H1 (cell line): ENCODE data around the gene SV2C. TPM values are rescaled to one million over a fixed set of nuclear protein-coding genes. Genes with fewer than 3 reads are reported as not detected.

ENCODE experiments used
- CTCF ChIA-PET: fragments of 300-600 bp; sonication (Branson Sonifier 250); formaldehyde crosslinking; loops from one replicate; lab custom pipeline; 2021; ENCODE audit not compliant: partially characterized antibody; lab: Charles Lee
- POLR2A ChIA-PET: fragments of 300-600 bp; sonication (Branson Sonifier 250); formaldehyde crosslinking; loops from one replicate; lab custom pipeline; 2021; ENCODE audit warnings: inconsistent platforms; ENCODE audit not compliant: partially characterized antibody; lab: Charles Lee
- DNase-seq, 2 experiments: peaks; one replicate each; pipeline versions ENCODE4 v3.0.0 to v3.0.0-alpha.2; 2010 to 2022; ENCODE audit warnings: low spot score in 2 of 2, low read depth in 1 of 2, mixed read lengths in 1 of 2
- FAIRE-seq: peaks from 2 replicates; lab custom pipeline; 2011; peaks lifted over from hg19 to GRCh38; lab: Jason Lieb, UNC
- H2AFZ ChIP-seq: 2 replicates; pipeline ENCODE4 v1.8.1; 2012; ENCODE audit warnings: low read length, inconsistent platforms
- H2AK5ac ChIP-seq: 2 replicates; pipeline ENCODE4 v1.6.1; 2013; ENCODE audit warnings: low read depth, low read length
- H2BK120ac ChIP-seq: replicated peaks from 2 replicates; pipeline ENCODE3; 2013; ENCODE audit warnings: low read depth, low read length, inconsistent platforms
- H2BK12ac ChIP-seq: 2 replicates; pipeline ENCODE4 v1.6.1; 2013; ENCODE audit warnings: low read depth, low read length
- H2BK15ac ChIP-seq: 2 replicates; pipeline ENCODE4 v1.6.1; 2013; ENCODE audit warnings: low read length
- H2BK20ac ChIP-seq: 2 replicates; pipeline ENCODE4 v1.6.1; 2013; ENCODE audit warnings: low read length
- H2BK5ac ChIP-seq: 2 replicates; pipeline ENCODE4 v1.6.1; 2013; ENCODE audit warnings: low read depth, low read length
- H3K14ac ChIP-seq: 2 replicates; pipeline ENCODE4 v1.6.1; 2013; ENCODE audit warnings: inconsistent platforms; ENCODE audit not compliant: insufficient read length
- H3K18ac ChIP-seq: 2 replicates; pipeline ENCODE4 v1.6.1; 2013; ENCODE audit warnings: low read length; ENCODE audit errors: extremely low read depth
- H3K23ac ChIP-seq: 2 replicates; pipeline ENCODE4 v1.6.1; 2013; ENCODE audit warnings: inconsistent platforms; ENCODE audit not compliant: insufficient read length
- H3K23me2 ChIP-seq: 2 replicates; pipeline ENCODE4 v1.6.1; 2013; ENCODE audit warnings: low read depth, low read length
- H3K27ac ChIP-seq: 2 replicates; pipeline ENCODE4 v1.6.1; 2011; ENCODE audit warnings: low read depth, low read length, inconsistent platforms
- H3K27me3 ChIP-seq, 4 experiments: replicated peaks in 1 of 4; 1 replicate in 1 of 4; 2 replicates in 3 of 4; pipeline versions ENCODE4 v1.6.1 to v1.8.1; 2011 to 2013; ENCODE audit warnings: low read length in 3 of 4, mild to moderate bottlenecking in 3 of 4, inconsistent platforms in 2 of 4, mixed read lengths in 2 of 4, moderate library complexity in 1 of 4; ENCODE audit not compliant: control insufficient read depth in 3 of 4, insufficient read depth in 3 of 4; ENCODE audit errors: extremely low read depth in 1 of 4
- H3K36me3 ChIP-seq, 4 experiments: 2 replicates each; pipeline versions ENCODE4 v1.6.1 to v1.8.1; 2011 to 2013; ENCODE audit warnings: mild to moderate bottlenecking in 4 of 4, low read length in 3 of 4, moderate library complexity in 2 of 4, control low read depth in 1 of 4, inconsistent platforms in 1 of 4; ENCODE audit not compliant: insufficient read depth in 4 of 4, control insufficient read depth in 2 of 4
- H3K4ac ChIP-seq: replicated peaks from 2 replicates; pipeline ENCODE3; 2013; ENCODE audit warnings: low read length, low read depth, mixed read lengths, inconsistent platforms; ENCODE audit not compliant: insufficient read length
- H3K4me1 ChIP-seq, 4 experiments: replicated peaks in 1 of 4; 1 replicate in 1 of 4; 2 replicates in 3 of 4; pipeline versions ENCODE4 v1.6.1 to v1.8.1; 2011 to 2013; ENCODE audit warnings: low read length in 3 of 4, inconsistent platforms in 2 of 4, mixed read lengths in 1 of 4; ENCODE audit not compliant: insufficient read depth in 4 of 4, control insufficient read depth in 3 of 4
- H3K4me2 ChIP-seq, 2 experiments: 2 replicates each; pipeline versions ENCODE4 v1.6.1 to v1.8.1; 2011 to 2013; ENCODE audit warnings: low read depth in 2 of 2, low read length in 2 of 2, control low read depth in 1 of 2, inconsistent platforms in 1 of 2, mild to moderate bottlenecking in 1 of 2; ENCODE audit not compliant: insufficient read depth in 1 of 2
- H3K4me3 ChIP-seq, 4 experiments: fragments of 200-600, 300-600 bp in 1 of 4; sonication (generic), shearing (Covaris generic), sonication (Bioruptor Twin) in 1 of 4; 2 replicates each; pipeline versions ENCODE4 v1.5.1 to v1.8.1; 2011 to 2016; ENCODE audit warnings: low read length in 4 of 4, low read depth in 3 of 4, control low read depth in 2 of 4, inconsistent platforms in 2 of 4, mild to moderate bottlenecking in 2 of 4, mixed read lengths in 1 of 4, moderate library complexity in 1 of 4; ENCODE audit not compliant: insufficient read depth in 2 of 4; ENCODE audit errors: extremely low read depth in 1 of 4
- H3K56ac ChIP-seq: replicated peaks from 2 replicates; pipeline ENCODE3; 2013; ENCODE audit warnings: low read depth, mild to moderate bottlenecking, mixed read lengths, low read length, inconsistent platforms; ENCODE audit not compliant: insufficient read length
- H3K79me1 ChIP-seq: 2 replicates; pipeline ENCODE4 v1.6.1; 2013; ENCODE audit warnings: low read depth, low read length, control low read depth
- H3K79me2 ChIP-seq, 2 experiments: 2 replicates each; pipeline versions ENCODE4 v1.6.1 to v1.8.1; 2012 to 2013; ENCODE audit warnings: low read length in 2 of 2, mild to moderate bottlenecking in 2 of 2, inconsistent platforms in 1 of 2; ENCODE audit not compliant: insufficient read depth in 2 of 2, control insufficient read depth in 1 of 2
- H3K9ac ChIP-seq, 4 experiments: replicated peaks in 1 of 4; 1 replicate in 1 of 4; 2 replicates in 3 of 4; pipeline versions ENCODE4 v1.6.1 to v1.8.1; 2011 to 2013; ENCODE audit warnings: low read depth in 3 of 4, low read length in 3 of 4, control low read depth in 2 of 4, mild to moderate bottlenecking in 2 of 4, moderate library complexity in 2 of 4, inconsistent platforms in 1 of 4; ENCODE audit errors: extremely low read depth in 1 of 4
- H3K9me3 ChIP-seq, 2 experiments: 2 replicates each; pipeline versions ENCODE4 v1.6.1 to v1.8.1; 2012 to 2013; ENCODE audit warnings: mild to moderate bottlenecking in 2 of 2, moderate library complexity in 2 of 2, control low read depth in 1 of 2, inconsistent platforms in 1 of 2, low read depth in 1 of 2, low read length in 1 of 2, mixed read lengths in 1 of 2; ENCODE audit not compliant: insufficient read depth in 2 of 2
- H4K20me1 ChIP-seq, 2 experiments: replicated peaks in 1 of 2; 2 replicates each; pipeline versions ENCODE3 to v1.8.1; 2011 to 2013; ENCODE audit warnings: inconsistent platforms in 2 of 2, low read length in 2 of 2, mild to moderate bottlenecking in 1 of 2; ENCODE audit not compliant: insufficient read depth in 2 of 2, control insufficient read depth in 1 of 2
- H4K5ac ChIP-seq: 2 replicates; pipeline ENCODE4 v1.6.1; 2013; ENCODE audit warnings: low read length, low read depth, mixed read lengths, inconsistent platforms; ENCODE audit not compliant: insufficient read length
- H4K8ac ChIP-seq: 2 replicates; pipeline ENCODE4 v1.8.0; 2013; ENCODE audit warnings: mild to moderate bottlenecking, moderate library complexity, low read length, inconsistent platforms; ENCODE audit not compliant: insufficient read depth; ENCODE audit errors: extremely low read depth
- H4K91ac ChIP-seq: replicated peaks from 2 replicates; pipeline ENCODE3; 2013; ENCODE audit warnings: low read length, mixed read lengths, inconsistent platforms; ENCODE audit not compliant: insufficient read length
- SP4 ChIP-seq: IDR thresholded peaks from 2 replicates; pipeline ENCODE4 v1.6.1; 2012; ENCODE audit warnings: low read length, inconsistent platforms
- TBP ChIP-seq: IDR thresholded peaks from 2 replicates; pipeline ENCODE4 v1.6.1; 2011; ENCODE audit warnings: low read depth, low read length, improper control_type of control experiment
- WGBS, 2 experiments: shearing (Covaris generic) in 1 of 2; methylation state at CpG; one replicate each; pipeline versions ENCODE4 v1.1.6 to v1.1.7; 2013 to 2015; ENCODE audit warnings: low lambda C conversion rate in 2 of 2, mixed read lengths in 2 of 2, inconsistent platforms in 1 of 2, low coverage in 1 of 2, missing lambda C conversion rate in 1 of 2; ENCODE audit not compliant: insufficient replicate concordance in 2 of 2, insufficient coverage in 1 of 2, insufficient read length in 1 of 2; ENCODE audit errors: extremely low coverage in 1 of 2, missing lambda C conversion rate in 1 of 2; 5-methylcytosine and 5-hydroxymethylcytosine counted together
- polyA plus RNA-seq, 7 experiments: library from polyadenylated mRNA; depleted of rRNA in 3 of 7; stranded (reverse) in 5 of 7; unstranded in 2 of 7; fragments of >200 nt in 5 of 7; fragments of 200-250 nt in 2 of 7; gene quantifications; 1 replicate in 5 of 7; 2 replicates in 1 of 7; 4 replicates in 1 of 7; pipeline versions ENCODE4 v1.2.1 to v1.2.3, GENCODE V29; 2011 to 2013; ENCODE audit warnings: missing spikeins in 2 of 7, mixed read lengths in 2 of 7
- total RNA-seq: library from RNA; stranded (reverse); fragmentation: NEBNext Ultra II Directional; extraction: Animal tissue kit (Norgen Biotek cat#: 25700); gene quantifications from 2 replicates; pipeline ENCODE4 v1.2.1, GENCODE V29; 2021

SV2C gene
- total and polyA plus RNA-seq, 2 of the 8 experiments (the other 6 are each of a cell fraction or from before 2014, with no cell fraction given) = 0.08 to 0.24 TPM

DNA sequence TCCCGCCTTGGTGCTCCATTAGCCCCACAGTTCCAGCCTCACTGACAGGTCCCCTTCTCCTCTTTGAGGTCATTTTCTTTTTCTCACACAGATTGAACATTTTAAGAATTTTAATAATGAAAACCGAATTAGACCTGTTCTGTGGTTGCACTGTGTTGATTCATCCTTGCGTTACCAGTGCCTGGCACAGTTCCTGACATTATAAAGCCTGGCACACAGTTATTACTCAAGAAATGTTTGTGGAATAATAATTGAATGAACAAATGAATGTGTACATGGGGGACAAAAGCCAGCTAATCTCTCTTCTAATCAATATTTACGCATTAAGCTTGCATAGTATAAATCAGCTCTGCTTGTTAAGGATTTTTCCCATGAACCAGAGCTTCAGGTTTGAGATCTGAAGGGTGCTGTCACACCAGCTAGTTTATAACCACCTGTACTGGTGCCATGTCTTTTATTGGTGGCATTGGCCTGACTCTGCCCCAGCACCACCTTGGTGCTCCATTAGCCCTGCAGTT is 80.0 kb downstream of the SV2C start:
- no peak overlapping the region for H3K18ac ChIP-seq
- no peaks in the 10 kb centered on the region for H3K4me1 ChIP-seq
- 92% methylated on average over 4 of the region's 4 CpGs; no CpG with 5 or more reads in 1 of the 2 experiments for WGBS, 2 experiments
- ChIA-PET CTCF (interaction anchor here (0.6 to 5.0 kb wide), 5 partner anchors 10 to 106 kb away, joined by 3 to 38 read pairs (median 4); no protein-coding TSS in a partner anchor), POLR2A (no interaction called here)
- no peak overlapping the region for H2BK15ac ChIP-seq
- no peaks in the 10 kb centered on the region for H4K20me1 ChIP-seq
- no peak overlapping the region for H3K9ac ChIP-seq
- DNase-seq = no peak
- no peak for FAIRE-seq
- H2BK120ac ChIP-seq = no peak overlapping the region
- no peaks in the 10 kb centered on the region for H3K27me3 ChIP-seq
- H3K14ac ChIP-seq = no peak overlapping the region
- H3K23ac ChIP-seq = no peak overlapping the region
- no peak overlapping the region for H2BK20ac ChIP-seq
- H3K79me2 ChIP-seq = no peaks in the 10 kb centered on the region
- no peak overlapping the region for H2AK5ac ChIP-seq
- H3K23me2 ChIP-seq = no peaks in the 10 kb centered on the region
- H3K79me1 ChIP-seq = no peaks in the 10 kb centered on the region
- no peak overlapping the region for H4K5ac ChIP-seq
- H2AFZ ChIP-seq = no peak overlapping the region
- H3K56ac ChIP-seq = no peak overlapping the region
- H3K4ac ChIP-seq = no peak overlapping the region
- no peak overlapping the region for H3K27ac ChIP-seq
- H3K4me3 ChIP-seq = no peak overlapping the region
- H3K36me3 ChIP-seq = no peaks in the 10 kb centered on the region
- H4K91ac ChIP-seq = no peak overlapping the region
- no peak overlapping the region for H2BK12ac ChIP-seq
- no peak overlapping the region for H4K8ac ChIP-seq
- H3K4me2 ChIP-seq = no peak overlapping the region
- H3K9me3 ChIP-seq = peaks cover 0 to 2% of the 10 kb centered on the region in 2 experiments; a peak in 1 of 4 replicates
- no peak overlapping the region for H2BK5ac ChIP-seq
- TF ChIP-seq TBP = no peak
- no peak for TF ChIP-seq SP4
